HG02973 (cell line): Measurements from ENCODE around the gene UBE2V1.
"Not testable (repeated sequence)": the region's sequence is repeated elsewhere in the genome, so short reads cannot be mapped to it uniquely, and the experiment has no call there.

Experiments used
- ATAC-seq: cut with Tn5 transposase; IDR thresholded peaks from one replicate; pipeline ENCODE4 v1.9.1; 2021; ENCODE audit warnings: moderate library complexity; ENCODE audit not compliant: unreplicated experiment

The UBE2V1 gene

DNA sequence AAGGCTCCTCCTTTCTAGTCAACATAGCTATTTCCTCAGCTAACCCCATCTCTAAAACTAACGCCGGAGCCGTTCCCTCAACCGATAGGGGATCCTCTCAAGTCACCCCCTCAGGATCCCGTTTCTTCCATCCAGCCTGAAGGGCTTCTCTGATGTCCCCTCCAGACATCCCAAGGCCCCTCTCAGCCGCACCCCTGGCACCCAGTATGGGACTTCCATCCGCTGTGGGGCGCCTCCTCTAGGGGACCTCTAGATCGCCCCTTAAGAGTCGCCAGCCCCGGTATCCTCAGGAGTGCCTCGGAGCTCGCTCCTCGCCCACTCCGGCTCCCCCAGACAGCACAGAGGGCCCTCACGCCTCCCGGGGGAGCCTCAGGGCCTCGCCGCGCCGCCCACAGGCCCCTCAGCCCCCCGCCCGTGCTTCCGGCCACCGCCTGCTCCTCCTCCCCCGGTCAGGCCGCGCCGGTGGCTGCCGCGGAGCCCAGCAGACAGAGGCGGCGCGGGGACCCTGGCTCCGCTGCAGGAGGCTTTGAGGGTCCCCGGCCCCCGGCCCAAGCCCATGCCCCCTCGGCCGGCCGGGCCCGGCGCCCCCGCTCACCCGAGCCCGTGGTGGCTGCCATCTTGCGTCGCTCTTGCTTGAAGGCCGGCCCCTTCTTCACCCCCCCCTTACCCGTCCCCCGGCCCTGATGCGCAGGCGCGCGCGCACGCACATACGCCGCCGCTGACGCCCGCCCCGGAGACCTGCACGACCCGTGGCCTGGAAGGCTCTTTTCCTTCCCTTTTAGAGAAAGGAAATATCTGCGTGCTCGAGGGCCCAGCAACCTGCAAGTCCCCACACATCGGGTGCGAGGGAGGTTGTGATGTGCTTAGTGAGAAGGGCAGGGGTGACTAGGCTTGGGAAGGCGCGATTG, at the start of gene UBE2V1:
Gene UBE2V1 (minus strand): TSS at position 639 of the 908 bp plus-strand sequence. CDS start 22 bp downstream, at position 617.
- ATAC-seq, result no peak

DNA sequence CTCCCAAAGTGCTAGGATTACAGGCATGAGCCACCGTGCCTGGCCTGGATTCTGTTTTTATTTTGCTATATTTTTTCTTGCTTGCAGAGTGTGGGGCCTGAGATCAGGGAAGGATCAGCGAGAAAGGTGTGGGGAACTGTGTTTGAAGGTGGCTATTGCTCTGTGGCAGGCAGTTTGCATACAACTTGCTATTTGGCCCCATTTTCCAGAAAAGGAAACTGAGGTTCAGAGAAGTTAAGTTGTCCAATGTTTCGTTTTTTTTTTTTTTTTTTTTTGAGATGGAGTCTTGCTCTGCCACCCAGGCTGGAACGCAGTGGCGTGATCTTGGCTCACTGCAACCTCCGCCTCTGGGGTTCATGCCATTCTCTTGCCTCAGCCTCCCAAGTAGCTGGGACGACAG, 48.5 kb upstream of the UBE2V1 start:
- not testable (repeated sequence) for ATAC-seq

DNA sequence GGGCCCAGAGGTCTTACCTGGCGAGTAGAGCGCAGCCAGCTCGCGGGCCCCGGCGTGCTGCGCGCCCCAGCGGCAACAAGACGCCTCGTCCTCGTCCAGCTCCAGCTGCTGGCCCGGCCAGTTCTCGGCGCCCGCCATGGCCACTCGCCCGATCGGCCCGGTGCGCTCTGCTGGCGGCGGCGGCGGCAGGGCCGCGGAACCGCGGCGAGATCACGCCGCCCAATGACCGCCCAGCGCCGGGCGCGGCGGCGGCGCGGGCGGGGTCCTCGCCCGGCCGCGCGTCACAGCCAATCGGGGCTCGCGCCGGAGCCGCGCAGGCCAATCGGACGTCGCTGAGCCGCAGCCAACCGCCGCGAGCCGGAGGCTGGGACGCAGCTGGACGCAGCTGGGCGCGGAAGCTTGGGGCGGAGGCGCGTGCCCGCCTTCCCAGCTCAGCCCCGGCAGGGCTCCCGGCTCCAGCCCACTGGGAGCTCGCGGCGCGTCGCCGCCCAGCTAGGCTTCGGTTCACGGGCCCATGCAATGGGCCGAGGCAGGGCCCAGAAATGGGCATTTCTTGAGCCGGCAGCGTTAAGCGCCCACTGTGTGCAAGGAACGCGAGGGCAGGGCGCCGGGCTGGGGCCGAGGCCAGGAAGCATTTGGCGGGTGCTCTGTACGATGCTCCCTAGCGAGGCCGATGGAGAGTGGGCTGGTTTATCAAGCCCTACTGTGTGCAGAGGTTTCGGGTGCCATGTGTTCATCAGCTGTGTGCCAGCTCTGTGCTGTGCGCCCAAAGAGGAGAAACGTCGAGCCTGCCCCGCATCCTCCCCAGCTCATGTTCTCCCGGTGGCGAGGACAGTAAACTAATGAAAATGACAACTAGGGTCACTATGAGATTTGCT, 40.8 kb upstream of the UBE2V1 start, which contains the start of gene PEDS1:
Gene PEDS1 (minus strand): TSS at position 224 of the 878 bp plus-strand sequence. CDS start 86 bp downstream, at position 138.
- peak; percentile 92 for ATAC-seq

DNA sequence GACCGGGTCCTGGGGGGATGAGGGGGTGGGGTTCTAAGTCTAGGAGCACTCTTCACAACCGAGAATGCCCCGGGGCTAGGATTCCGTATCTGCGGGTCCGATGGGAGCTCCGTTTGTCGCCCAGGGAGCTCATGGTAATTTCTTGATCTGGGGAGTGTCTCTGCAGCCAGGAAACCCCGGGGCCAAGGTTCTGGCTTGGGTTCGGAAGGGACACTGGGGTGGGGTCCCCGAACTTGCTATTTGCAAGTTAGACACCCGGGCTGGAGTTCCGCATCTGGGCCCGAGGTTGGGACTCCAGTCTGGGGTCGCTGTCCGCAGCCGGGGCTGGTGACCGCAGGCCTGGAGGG, 40.2 kb upstream of the UBE2V1 start:
- no peak for ATAC-seq

DNA sequence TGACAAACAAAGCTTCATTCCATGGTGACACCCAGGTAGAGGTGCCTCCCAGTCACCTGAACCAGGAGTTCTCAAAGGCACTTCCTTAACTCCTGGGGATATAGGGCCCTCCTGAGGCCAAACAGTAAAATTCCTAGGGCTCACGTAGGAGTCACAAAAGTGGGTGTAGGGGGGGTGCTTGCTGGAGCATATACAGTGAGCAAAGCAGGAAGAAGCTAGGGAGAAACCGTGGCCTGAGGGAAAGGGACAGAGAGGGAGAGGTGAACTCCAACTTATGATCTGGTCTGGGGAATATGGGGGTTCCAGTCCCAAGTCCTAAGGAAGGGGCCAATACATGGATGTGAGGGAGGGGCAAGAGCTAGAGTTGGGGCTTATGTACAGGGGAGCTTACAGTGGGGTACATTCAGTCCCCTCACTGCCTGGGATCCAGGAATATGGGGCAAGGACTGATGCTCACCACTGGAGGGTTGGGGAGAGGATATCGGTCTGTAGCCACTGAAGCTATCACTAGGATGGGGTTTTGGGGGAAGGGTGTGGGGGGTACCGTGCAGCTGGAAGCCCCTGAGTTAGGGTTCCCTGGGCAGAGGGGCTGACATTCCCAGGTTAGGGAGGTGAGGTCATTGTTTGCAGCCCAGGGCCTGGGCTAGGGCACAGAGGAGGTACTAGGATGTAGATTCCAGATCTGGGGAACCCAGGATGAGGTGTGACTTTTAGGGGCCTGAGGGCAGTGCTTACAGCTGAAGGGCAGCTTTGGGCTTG, 39.6 kb upstream of the UBE2V1 start:
- ATAC-seq, result no peak

DNA sequence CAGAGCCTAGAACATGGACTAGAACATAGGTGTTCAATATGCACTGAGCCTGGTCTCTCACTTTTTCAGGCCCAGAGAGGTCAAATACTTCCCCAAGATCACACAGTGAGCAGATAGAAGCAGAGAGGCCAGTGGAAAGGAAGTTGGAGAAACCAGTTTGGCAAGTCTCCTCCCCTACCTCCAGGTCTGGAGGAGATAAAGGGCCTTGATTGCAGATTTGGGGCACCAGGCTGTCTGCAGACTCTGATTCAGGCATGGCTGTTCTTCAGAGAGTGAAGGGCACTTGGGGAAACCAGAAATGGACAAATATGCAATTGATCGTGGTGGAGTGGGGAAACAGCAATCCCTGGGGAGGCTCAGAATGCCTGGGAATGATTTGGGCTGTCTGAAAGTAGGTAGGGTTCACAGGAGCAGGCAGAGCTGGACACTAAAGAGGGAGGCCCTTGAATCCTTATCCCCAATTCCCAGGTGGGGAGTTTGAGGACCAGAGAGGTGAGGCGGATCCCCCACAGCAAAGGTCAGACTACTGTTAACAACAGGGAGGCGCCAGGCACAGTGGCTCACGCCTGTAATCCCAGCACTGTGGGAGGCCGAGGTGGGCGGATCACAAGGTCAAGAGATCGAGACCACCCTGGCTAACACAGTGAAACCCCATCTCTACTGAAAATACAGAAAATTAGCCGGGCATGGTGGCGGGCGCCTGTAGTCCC, 38.2 kb upstream of the UBE2V1 start:
- ATAC-seq, result no peak

DNA sequence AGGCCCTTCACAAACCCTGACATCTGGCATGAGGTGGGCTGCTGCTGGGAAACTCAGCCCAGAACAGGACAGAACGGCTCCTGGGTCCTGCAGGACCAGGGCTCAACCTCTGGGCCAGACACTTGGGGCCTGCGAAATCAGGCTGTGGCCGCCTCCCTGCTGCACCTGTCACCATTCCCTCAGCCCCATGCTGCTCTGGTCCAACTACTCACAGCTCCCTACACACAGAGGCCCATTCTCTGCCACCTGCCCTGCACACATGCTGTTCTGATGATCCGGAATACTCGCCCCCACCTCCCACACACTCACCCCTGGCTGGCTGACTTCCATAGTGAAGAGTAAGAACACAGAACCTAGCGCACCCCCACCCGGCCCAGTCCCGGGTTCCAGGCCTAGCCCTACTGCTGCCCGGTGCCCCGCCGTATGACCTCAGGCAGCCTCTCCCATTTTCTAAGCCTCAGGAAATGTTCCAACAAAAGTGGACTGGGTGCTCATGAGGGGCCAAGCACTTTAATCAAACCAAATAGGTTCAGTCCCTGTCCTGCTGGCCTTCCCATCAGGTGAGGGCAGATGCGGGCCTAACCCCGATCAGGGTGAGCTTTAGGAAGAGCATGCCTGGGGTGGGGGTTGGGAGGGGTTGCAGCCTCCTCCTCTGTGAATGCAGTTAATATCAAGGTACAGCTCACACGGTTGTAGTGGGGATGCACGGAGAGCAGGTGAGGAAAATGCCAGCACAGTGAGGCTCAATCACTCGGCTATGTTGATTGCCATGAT, 36.7 kb upstream of the UBE2V1 start:
- ATAC-seq, result no peak

DNA sequence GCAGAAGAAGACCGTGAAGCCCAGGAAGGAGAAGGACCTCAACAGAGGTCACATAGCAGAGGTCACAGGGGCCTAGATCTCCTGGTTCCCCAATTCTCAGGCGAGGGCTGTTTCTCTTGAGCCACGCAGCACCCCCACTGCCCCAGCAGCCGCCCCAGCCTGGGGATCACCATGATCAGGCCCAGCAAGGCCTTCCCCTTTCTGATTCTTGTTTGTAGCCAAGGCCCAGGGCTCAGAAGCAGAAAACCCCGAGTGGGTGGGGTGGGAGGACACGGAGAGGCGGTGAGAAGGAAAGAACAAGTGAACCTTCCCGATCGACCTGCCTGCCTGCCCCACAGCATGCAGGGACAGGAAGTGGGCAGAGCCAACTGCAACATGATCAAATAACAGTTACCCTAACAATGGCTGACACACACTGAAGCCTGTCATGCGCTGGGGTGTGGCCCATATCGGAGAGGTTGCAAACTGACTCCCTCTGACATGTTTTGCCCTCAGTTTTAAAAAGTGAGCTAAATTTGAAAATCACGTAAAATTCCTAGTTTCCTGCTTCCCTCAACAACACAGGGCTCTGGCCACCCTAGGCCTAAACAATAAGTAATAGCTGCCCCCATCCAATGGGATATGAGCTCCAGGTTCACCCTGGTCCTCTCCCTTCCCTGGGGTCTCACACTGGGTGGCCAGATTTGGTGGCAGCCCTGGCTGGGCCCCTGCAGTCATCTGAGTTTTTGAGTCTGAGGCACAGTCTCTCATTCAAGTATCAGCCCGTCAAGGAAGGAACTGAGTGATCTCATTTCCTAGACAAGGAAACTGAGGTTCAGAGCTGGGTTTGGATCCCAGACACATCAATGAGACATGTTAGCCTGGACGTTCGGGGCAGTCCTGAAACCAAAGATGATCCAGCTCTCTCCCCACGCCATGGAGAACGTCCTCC, 34.0 kb upstream of the UBE2V1 start:
- ATAC-seq, result no peak

DNA sequence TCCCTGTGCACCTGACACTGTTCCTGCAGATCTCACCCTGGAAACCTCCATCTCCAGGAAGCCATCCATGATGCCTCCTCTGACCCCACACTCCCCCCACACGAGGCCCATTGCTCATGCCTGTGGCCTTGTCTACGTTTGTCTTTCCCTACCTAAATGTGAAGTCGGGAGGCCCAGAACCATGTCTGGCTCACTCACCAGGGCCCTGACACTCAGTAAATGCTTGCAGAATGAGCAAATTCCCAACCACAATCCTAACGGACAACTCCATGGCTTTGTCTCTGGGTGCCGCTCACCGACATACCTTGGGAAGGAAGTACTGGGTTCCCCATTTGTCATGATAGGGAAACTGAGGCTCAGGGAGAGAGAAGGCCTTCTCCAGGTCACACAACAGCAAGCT, 33.3 kb upstream of the UBE2V1 start:
- no peak for ATAC-seq

DNA sequence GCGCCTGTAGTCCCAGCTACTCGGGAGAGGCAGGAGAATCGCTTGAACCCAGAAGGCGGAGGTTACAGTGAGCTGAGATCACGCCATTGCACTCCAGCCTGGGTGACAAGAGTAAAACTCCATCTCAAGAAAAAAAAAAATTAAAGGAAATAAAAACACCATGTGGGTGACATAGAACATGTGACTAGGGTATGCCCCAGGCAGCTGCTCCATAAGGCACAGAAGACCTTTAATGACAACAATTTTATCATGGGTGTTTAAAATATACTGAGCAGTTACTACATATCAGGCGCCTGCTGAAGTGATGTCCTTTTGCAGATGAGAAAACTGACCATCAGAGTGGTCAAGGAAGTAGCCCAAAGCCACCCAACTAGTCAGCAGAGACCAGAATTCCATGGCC, 32.6 kb upstream of the UBE2V1 start:
- no peak for ATAC-seq

DNA sequence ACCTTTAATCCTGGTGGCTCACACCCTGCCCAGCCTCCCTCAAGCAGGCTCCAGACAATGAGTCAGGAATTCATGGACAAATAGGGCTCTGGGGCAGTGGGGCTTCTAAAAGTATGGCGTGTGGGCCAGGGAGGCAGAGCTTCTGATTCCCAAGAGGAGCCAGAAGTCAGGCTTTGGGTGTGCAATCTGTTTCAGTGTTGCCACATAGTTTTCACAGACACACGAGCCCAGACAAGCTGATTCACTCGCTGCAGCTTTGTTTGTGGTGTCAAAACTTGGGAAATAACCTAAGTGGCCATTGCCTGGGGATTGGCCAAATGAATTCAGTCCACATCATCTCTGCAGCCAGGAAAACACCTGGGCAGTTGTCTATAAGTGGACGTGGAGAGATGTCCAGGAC, 31.4 kb upstream of the UBE2V1 start:
- ATAC-seq, result no peak

DNA sequence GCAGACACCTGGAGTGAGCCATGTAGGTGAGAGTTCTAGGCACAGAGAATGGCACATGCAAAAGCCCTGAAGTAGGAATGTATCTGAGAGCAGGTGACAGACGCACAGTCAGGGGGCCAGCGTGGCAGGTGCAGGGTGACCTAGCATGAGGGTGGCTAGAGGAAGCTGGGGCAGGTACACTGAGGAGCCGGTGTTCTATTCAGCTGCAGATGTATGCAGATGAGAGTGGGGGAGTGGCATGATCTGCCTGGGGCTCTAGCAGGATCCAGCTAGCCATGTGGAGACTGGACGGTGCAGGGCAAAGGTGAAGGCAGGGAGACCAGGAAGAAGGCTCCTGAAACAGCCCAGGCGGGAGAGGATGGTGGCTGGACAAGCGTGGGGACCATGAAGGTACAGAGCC, 29.9 kb upstream of the UBE2V1 start:
- ATAC-seq, result no peak

DNA sequence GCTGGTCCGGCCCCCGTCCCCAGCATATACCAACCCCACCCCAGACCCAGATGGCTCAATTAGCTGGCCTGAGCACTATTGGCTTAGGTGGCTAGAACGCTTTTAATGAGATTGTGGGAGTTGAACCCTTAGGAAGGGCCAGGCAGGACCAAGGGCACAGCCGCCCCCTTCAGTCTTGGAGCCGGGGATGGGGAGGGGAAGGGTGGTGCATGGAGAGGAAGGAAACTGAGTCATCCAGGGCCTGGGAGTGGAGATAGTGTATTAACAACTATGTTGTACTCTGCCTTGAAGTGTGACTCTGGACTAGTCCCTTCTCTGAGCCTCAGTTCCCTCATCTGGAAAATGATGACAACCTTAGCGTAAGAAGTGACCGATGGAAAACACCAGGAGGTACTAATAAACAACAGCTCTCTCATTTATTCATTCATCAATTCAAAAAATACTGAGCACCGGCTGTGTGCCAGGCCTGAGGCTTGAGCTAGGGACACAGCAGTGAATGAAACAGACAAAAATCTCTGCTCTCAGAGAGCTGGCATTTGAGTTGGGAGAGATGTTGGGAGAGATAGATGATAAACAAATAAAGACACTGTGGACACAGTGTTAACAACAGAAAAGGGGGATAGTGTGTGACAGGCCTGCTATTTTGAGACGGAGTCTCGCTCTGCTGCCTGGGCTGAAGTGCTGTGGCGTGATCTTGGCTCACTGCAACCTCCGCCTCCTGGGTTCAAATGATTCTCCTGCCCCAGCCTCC, 29.0 kb upstream of the UBE2V1 start:
- ATAC-seq, result no peak

DNA sequence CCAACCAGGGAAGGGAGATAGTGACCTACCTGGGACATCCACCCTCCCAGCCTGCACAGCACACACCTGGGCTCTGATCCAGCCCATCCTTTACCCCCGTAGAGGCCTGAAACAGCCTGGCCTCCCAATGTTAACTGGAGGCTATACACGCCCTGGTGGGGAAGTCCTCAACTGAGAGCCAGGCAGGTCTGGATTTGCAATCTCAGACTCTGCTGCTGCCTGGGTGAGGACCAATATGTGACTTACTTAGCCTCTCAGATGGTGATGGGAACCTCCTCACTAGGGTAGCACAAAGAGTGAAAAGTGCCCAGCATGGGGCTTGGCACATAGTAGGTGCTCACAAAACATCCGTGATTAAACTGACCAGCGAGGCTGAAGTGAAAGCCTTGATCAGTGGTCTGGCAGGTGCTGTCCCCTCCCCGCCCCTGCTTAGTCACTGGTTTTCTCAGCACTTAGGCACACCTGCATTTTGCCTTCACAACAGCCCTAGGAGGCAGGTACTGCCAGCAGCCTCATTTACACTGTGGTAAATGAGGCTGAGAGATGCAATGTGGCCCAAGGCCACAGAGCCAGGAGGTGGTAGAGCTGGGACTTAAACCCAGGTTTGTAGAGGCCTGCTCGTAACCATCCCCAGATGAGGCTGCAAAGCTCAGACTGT, 28.2 kb upstream of the UBE2V1 start:
- no peak for ATAC-seq

DNA sequence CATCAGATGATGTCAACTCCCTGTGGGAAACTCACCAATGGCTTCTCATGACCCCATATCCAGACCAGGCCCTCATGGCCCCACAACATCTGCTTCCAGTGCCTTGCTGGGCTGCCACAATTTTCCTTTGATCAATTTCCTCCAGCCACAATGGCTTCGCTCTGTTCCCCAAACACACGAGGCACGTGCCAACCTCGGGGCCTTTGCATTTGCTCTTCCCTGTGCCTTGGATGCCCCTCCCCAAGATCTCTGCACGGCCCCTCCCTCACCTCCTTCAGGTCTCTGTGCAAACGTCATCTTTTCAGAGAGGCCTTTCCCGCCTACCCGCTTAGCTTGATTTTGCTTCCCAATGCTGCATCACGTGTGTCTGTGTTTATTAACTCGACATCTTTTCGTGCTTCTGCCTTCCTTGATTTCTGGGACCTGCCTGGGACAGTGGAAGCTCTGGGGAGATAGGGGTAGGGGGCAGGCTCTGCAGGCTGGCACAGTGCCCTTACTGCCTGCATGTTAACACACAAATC, 27.4 kb upstream of the UBE2V1 start:
- no peak for ATAC-seq

DNA sequence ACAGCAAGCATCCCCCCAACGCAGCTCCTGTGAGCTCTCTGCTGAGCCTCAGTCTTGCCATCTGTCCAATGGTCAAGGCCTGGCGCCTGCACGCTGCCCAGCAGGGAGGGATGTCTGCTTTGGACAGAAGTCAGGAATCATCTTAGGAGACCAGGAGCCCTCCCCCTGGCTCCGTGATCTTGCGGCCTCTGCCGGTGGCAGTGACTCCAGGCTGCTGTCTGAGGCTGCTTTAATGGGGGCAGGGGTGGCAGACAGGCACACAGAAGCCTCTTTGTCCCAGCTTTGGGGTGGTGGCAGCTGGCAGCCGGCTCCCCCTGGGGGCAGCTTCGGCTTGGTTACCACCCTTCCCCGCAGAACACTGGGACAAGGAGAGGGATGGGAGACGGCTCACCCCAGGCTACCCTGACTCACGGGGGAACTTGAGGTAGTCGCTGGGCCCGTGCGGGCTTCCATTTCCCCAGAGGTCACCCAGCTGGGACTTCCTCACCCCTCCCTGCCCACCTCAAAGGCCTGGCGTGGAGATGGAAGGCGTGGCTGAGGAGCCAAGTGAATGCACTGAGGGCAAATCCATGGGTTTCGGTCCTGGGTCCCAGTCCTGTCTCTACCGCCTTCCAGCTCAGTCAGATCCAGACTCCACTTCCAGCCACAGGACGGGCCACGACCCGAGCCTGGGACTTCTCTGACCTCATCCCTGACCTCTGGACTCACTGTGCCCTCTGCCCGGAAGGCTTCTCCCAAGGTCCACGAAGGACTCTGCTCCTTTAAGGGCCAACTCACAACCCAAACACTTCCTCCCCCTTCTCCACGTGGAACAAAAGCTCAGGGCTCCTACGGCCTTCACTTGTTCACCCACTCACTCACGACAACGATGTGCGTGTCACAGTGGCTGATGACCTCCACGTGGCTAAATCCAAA, 25.8 kb upstream of the UBE2V1 start:
- ATAC-seq, result no peak
